ENCODE measurements around the gene NR5A2. TPM values are rescaled to one million over a fixed set of nuclear protein-coding genes. Genes with fewer than 3 reads are reported as not detected.
A peak's percentile ranks its signal among the peaks of the same experiment; 100 is the strongest.

The NR5A2 gene
- total RNA-seq, 4 donors from 2014 or later, result 37.1 to 193 (median 171) TPM

DNA sequence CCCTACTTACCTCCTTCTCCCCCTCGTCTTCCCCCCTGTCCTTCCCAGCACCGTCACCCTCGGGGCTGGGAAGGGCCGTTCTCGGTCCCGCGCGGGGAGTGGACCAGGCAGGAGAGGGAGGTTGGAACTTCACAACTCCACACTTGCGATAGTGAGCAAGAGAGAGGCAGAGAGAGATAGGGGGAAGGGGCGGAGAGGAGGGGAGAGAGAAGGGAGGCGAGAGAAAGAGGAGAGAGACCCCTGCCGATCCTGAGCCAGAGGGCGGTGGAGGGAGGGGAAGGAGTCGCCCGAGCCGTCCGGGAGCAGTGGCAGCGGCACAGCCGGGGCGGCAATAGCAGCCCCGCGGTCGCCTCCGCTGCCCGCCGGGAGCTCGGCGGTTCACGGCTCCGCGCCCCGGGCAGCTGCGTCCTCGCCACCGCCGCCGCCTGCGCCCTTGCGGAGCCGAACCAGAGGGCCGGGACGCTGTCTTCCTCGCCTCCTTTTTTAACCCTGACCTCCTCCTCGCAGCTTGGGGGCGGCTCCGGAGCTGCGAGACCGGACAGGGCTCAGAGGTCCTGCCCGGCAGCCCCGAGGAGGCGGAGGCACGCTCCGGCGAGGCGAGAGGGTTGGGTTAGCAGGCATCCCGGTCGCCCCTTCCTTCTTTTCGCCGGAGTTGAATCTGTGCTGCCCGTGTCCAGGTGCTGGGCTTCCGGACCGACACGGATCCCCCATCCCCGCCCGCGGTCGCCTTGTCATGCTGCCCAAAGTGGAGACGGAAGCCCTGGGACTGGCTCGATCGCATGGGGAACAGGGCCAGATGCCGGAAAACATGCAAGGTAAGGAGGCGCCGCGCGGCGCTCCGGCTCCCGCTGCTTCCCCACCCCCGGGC, 11.7 kb downstream of the NR5A2 start:
- DNase-seq, result peak in 2 of 3 donors; percentile 60 to 81
- peaks cover 0 to 26% of the 10 kb centered on the region in 2 donors for H3K27me3 ChIP-seq

DNA sequence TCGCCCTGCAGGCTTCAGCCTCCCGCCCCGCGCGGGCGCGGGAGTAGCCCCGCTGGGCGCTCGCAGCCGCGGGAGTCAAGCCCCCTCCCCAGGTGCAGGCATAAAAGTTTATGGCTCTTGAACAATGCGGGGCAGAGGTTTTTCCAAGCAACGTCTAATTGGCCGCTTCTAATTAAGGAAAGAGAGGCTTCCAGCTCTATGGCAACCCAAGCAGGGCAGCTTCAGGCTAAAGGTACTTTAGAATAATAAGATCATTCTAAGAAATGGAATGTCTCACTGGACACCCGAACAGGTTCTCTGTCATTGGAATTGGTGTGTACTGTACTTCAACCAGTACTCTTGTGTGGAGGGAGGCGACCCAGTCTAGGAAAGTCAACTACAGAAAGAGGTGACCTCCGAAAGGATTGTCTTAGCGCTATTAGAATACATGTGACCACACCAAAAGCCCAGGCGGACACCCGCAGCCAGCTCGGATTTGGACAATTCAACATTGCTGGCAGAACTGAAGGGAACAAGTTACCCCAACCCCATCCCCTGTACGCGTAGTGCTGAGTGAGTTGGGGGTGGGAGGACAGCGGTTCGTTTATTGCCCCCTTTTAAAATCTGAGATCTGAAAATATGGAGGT, 12.5 kb downstream of the NR5A2 start:
- peaks cover 0 to 14% (median 4%) of the 10 kb centered on the region in 4 donors for H3K4me1 ChIP-seq
- peaks cover 0 to 5% (median 0%) of the 10 kb centered on the region in 4 donors for H3K9me3 ChIP-seq
- no peaks in the 10 kb centered on the region for H3K36me3 ChIP-seq
- DNase-seq, result no peak
- TF ChIP-seq, protein P1, sequence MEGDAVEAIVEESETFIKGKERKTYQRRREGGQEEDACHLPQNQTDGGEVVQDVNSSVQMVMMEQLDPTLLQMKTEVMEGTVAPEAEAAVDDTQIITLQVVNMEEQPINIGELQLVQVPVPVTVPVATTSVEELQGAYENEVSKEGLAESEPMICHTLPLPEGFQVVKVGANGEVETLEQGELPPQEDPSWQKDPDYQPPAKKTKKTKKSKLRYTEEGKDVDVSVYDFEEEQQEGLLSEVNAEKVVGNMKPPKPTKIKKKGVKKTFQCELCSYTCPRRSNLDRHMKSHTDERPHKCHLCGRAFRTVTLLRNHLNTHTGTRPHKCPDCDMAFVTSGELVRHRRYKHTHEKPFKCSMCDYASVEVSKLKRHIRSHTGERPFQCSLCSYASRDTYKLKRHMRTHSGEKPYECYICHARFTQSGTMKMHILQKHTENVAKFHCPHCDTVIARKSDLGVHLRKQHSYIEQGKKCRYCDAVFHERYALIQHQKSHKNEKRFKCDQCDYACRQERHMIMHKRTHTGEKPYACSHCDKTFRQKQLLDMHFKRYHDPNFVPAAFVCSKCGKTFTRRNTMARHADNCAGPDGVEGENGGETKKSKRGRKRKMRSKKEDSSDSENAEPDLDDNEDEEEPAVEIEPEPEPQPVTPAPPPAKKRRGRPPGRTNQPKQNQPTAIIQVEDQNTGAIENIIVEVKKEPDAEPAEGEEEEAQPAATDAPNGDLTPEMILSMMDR (IDR thresholded peaks at IDR 0.05), result no peak
- no peak for TF ChIP-seq POLR2A (IDR thresholded peaks at IDR 0.05)
- H3K27ac ChIP-seq, result peak overlapping the region in 3 of 4 donors; percentile 69 to 87 (median 77)
- peaks cover 0 to 24% of the 10 kb centered on the region in 2 donors for H3K27me3 ChIP-seq
- peak overlapping the region; percentile 41 to 71 (median 51) for H3K4me3 ChIP-seq

More for the DNA sequence above, 11.7 kb downstream of the NR5A2 start:
- Histone ChIP-seq H3K4me3 (peak overlapping the region; percentile 41 to 71 (median 51)), H3K27ac (peak overlapping the region in 3 of 4 donors; percentile 69 to 87 (median 77)), H3K9me3 (peaks cover 0 to 5% (median 0%) of the 10 kb centered on the region in 4 donors), H3K36me3 (no peaks in the 10 kb centered on the region), H3K4me1 (peaks cover 0 to 22% (median 4%) of the 10 kb centered on the region in 4 donors)
- TF ChIP-seq, protein P1 (IDR thresholded peaks at IDR 0.05), result no peak
- TF ChIP-seq POLR2A (IDR thresholded peaks at IDR 0.05), result peak in 1 of 2 donors; percentile 13

DNA sequence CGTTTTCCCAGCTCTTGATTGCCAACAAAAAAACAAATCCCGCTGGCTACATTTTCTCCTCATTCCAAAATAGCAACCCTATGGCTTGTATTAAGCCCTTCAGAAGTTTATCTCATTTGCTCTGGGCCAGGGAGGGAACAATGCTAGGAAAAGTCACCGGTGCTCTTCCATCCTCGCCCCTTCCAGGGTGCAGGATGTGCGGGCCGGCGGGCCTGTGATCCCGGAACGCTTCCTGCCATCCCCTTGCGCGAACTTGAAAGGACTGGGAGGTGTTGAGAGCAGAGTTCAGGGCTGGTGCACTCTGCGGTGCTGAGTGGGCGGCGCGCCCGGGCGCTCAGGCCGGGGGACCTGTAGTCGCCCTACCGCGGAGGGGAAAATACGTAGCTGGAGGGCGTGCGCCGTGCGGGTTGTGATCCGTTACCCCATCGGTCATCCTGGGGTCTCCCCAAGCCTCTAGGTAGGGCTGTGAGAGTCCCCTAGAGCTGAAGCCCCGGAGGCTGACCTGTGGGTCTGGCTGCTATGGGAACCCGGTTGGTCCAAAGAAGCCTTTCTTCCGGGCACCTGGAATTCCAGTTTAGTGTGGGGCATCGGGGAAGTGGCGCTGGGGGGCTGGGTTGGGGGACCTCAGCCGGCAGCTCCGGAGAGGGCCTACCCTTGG, 13.1 kb downstream of the NR5A2 start:
- no peaks in the 10 kb centered on the region for H3K36me3 ChIP-seq
- H3K4me3 ChIP-seq, result peak overlapping the region; percentile 0 to 71 (median 51)
- peaks cover 0 to 17% of the 10 kb centered on the region in 2 donors for H3K27me3 ChIP-seq
- peak in 2 of 3 donors; percentile 82 to 87 for DNase-seq
- H3K4me1 ChIP-seq, result peaks cover 0 to 8% (median 4%) of the 10 kb centered on the region in 4 donors
- H3K9me3 ChIP-seq, result peaks cover 0 to 5% (median 0%) of the 10 kb centered on the region in 4 donors
- TF ChIP-seq, protein P1 (IDR thresholded peaks at IDR 0.05), result no peak
- TF ChIP-seq POLR2A (IDR thresholded peaks at IDR 0.05), result peak; percentile 17 to 50
- H3K27ac ChIP-seq, result peak overlapping the region in 3 of 4 donors; percentile 69 to 87 (median 77)

DNA sequence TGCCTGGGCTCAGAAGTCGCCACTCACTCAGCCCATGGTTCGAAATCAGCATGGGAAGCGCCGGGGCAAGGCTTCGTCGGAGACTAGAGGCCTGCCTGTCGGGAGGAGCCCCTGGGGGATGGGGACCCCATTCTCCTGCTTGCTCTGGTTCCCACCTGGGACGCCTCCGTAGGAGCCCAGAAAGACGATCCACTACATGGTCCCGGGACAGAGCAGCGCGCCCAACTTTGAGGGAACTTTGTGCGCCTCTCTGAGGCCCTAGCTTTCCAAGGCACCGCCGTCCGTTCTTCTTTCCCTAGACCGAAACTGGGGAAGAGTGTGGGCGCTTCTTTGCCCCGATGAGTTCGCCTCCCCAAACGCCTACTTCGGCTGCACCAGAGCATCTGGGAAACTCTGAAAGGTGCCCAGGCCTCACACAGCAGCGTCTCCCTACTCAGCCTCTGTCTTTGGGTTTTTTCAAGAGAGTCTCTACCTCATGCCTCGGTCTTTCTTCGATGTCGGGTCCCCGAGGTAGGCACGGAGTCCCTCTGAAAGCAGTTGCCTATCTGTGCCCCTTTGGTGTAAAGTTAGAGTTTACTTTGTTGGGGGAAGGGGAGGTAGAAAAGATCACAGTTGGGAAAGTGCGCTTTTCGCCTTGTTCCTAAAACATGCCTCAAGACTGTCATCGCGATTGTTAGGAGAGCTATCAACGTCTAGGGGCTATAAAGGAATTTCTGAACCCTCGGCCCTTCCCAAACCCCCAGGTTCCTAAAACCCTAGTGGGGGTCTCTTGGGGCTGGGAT, 14.0 kb downstream of the NR5A2 start:
- Histone ChIP-seq H3K27me3 (peaks cover 0 to 15% of the 10 kb centered on the region in 2 donors), H3K36me3 (no peaks in the 10 kb centered on the region), H3K27ac (peak overlapping the region in 3 of 4 donors; percentile 69 to 87 (median 77)), H3K9me3 (peaks cover 0 to 5% (median 0%) of the 10 kb centered on the region in 4 donors), H3K4me3 (peak overlapping the region in 3 of 4 donors; percentile 45 to 71 (median 57)), H3K4me1 (peaks cover 0 to 7% (median 2%) of the 10 kb centered on the region in 4 donors)
- TF ChIP-seq, protein P1 (IDR thresholded peaks at IDR 0.05), result no peak
- no peak for TF ChIP-seq POLR2A (IDR thresholded peaks at IDR 0.05)
- DNase-seq, result peak in 1 of 3 donors; percentile 61
